Regular cardiac myocyte (primary cell): Measurements from ENCODE around the gene PDE6D. TPM values are rescaled to one million over a fixed set of nuclear protein-coding genes. Genes with fewer than 3 reads are reported as not detected.

Experiments used
- total RNA-seq: library from RNA; depleted of rRNA; stranded (reverse); fragments of >200 nt; gene quantifications from 2 replicates; pipeline ENCODE4 v1.2.3, GENCODE V29; 2014

PDE6D gene
- total RNA-seq = 19.4 and 26.1 TPM in 2 replicates

GRCh38 chr2:231780909-231781797, at the start of gene PDE6D:
PDE6D (minus strand) TSS chr2:231781282; CDS start chr2:231781114, 168 bp downstream.

GRCh38 chr2:231786177-231786916, 5.3 kb upstream of the PDE6D start, which contains the start of gene COPS7B:
COPS7B (plus strand) TSS chr2:231786445; CDS start chr2:231788571, 2,126 bp downstream.

GRCh38 chr2:231707927-231708772, 72.9 kb downstream of the PDE6D start, which contains the start of gene PTMA:
PTMA (plus strand) TSS chr2:231708525; CDS start chr2:231708707, 182 bp downstream.

Other genes starting within 250 kb of the PDE6D start
- gene TEX44, start 188.4 kb downstream of the PDE6D start, total RNA-seq = not detected in 2 replicates
- gene PTMA, start 72.8 kb downstream of the PDE6D start, total RNA-seq = 519 and 668 TPM in 2 replicates
- 15.7 and 16.1 TPM in 2 replicates for gene COPS7B, start 5.2 kb upstream of the PDE6D start, total RNA-seq
- gene NPPC, start 145.1 kb upstream of the PDE6D start, total RNA-seq = not detected in 2 replicates
- 13.2 and 20.9 TPM in 2 replicates for gene DIS3L2, start 180.4 kb upstream of the PDE6D start, total RNA-seq